Body of pancreas (tissue), 4 donors: ENCODE results near the gene TMEM72. TPM values are rescaled to one million over a fixed set of nuclear protein-coding genes. Genes with fewer than 3 reads are reported as not detected.

Source experiments
- ATAC-seq: fragments of 150-250 bp; one replicate; pipeline ENCODE4 v1.9.1; 2016
- DNase-seq, 4 donors: peaks; one replicate each; pipeline ENCODE4 v3.0.0-alpha.2; 2019
- H3K27ac ChIP-seq, 4 donors: fragments of 200-600 bp; sonication (generic); 1 replicate in 3 of 4; 2 replicates in 1 of 4; pipeline versions ENCODE4 v1.5.1 to v1.6.1; 2016 to 2019; ENCODE audit warnings: mild to moderate bottlenecking in 1 of 4, mixed read lengths in 1 of 4, moderate library complexity in 1 of 4
- H3K27me3 ChIP-seq, 2 donors: fragments of 200-600 bp; sonication (generic); one replicate each; pipeline ENCODE4 v1.6.0; 2016; ENCODE audit warnings: mild to moderate bottlenecking in 1 of 2
- H3K36me3 ChIP-seq, 2 donors: fragments of 200-600 bp; sonication (generic); replicated peaks in 1 of 2; 2 replicates each; pipeline ENCODE4 v1.5.1; 2016; ENCODE audit warnings: low read depth in 2 of 2; ENCODE audit not compliant: insufficient read depth in 1 of 2
- H3K4me1 ChIP-seq: fragments of 200-600 bp; sonication (generic); one replicate; pipeline ENCODE4 v1.6.0; 2016
- H3K4me3 ChIP-seq, 2 donors: fragments of 200-600 bp; sonication (generic); 1 replicate in 1 of 2; 2 replicates in 1 of 2; pipeline ENCODE4 v1.5.1; 2016 to 2019
- H3K9me3 ChIP-seq, 3 donors: fragments of 200-600 bp; sonication (generic); 1 replicate in 2 of 3; 2 replicates in 1 of 3; pipeline ENCODE4 v1.5.1; 2016
- CTCF ChIP-seq, 7 experiments: fragments of 450-650 bp in 4 of 7; fragments of 200-600 bp in 3 of 7; sonication (generic) in 3 of 7; IDR thresholded peaks; one replicate each; pipeline ENCODE4 v1.5.1; 2016 to 2019; ENCODE audit warnings: antibody characterized with exemption in 7 of 7
- POLR2A ChIP-seq, 3 donors: fragments of 450-650 bp; IDR thresholded peaks; one replicate each; pipeline ENCODE4 v1.6.1; 2016; ENCODE audit warnings: antibody characterized with exemption in 3 of 3, mild to moderate bottlenecking in 2 of 3
- WGBS, 2 donors: methylation state at CpG; one replicate each; pipeline ENCODE4 v1.1.5; 2017; 5-methylcytosine and 5-hydroxymethylcytosine counted together
- intact Hi-C: fragments of 100-400 bp; cut with DNase I; formaldehyde crosslinking; loops from one replicate; pipeline ENCODE4 v1.15.1; 2023
- total RNA-seq, 2 donors: library from RNA; depleted of rRNA; stranded (reverse); fragments of >200 nt; gene quantifications; one replicate each; pipeline ENCODE4 v1.1.0, GENCODE V29; 2016

The TMEM72 gene
- total RNA-seq, 2 donors from 2014 or later: 4.7 to 10.2 TPM

GRCh38 chr10:44980309-44981171, 69.4 kb downstream of the TMEM72 start:
- ATAC-seq (no peak), DNase-seq (peak in 2 of 4 donors; percentile 40)
- WGBS, 2 donors: 65 to 70% methylated on average over 14 of the region's 14 CpGs
- Histone ChIP-seq H3K36me3 (no peaks in the 10 kb centered on the region), H3K27me3 (no peaks in the 10 kb centered on the region), H3K27ac (peak overlapping the region; percentile 41 to 95 (median 91)), H3K9me3 (no peaks in the 10 kb centered on the region), H3K4me3 (no peak overlapping the region), H3K4me1 (peaks cover 85% of the 10 kb centered on the region)
- TF ChIP-seq CTCF (IDR thresholded peaks at IDR 0.05): no peak
- no peak for TF ChIP-seq POLR2A (IDR thresholded peaks at IDR 0.05)
- intact Hi-C loops: no loop called here

- Histone ChIP-seq H3K27me3 (no peaks in the 10 kb centered on the region), H3K9me3 (no peaks in the 10 kb centered on the region), H3K4me3 (no peak overlapping the region), H3K4me1 (peaks cover 81% of the 10 kb centered on the region), H3K27ac (peak overlapping the region; percentile 41 to 95 (median 91)), H3K36me3 (no peaks in the 10 kb centered on the region)
- WGBS, 2 donors: 45 to 51% methylated on average over 10 to 11 of the region's 11 CpGs
- TF ChIP-seq POLR2A (IDR thresholded peaks at IDR 0.05): no peak
- no peak for TF ChIP-seq CTCF (IDR thresholded peaks at IDR 0.05)
- intact Hi-C loops: no loop called here
- DNase-seq (peak; percentile 64 to 77 (median 76)), ATAC-seq (peak; percentile 51)
These were observed 70.3 kb downstream of the TMEM72 start for GRCh38 chr10:44981172-44982113.

- no peaks in the 10 kb centered on the region for H3K9me3 ChIP-seq
These were observed 71.0 kb downstream of the TMEM72 start for GRCh38 chr10:44982114-44982460.

GRCh38 chr10:44982496-44982895, 71.4 kb downstream of the TMEM72 start:
- Histone ChIP-seq H3K36me3 (no peaks in the 10 kb centered on the region), H3K4me1 (peaks cover 71% of the 10 kb centered on the region), H3K27me3 (no peaks in the 10 kb centered on the region), H3K9me3 (no peaks in the 10 kb centered on the region), H3K4me3 (no peak overlapping the region), H3K27ac (peak overlapping the region; percentile 41 to 95 (median 91))
- no peak for ATAC-seq
- intact Hi-C loops: no loop called here
- WGBS, 2 donors: 88 to 89% methylated on average over 7 to 8 of the region's 9 CpGs
- TF ChIP-seq CTCF (IDR thresholded peaks at IDR 0.05): no peak
- no peak for TF ChIP-seq POLR2A (IDR thresholded peaks at IDR 0.05)
- peak in 2 of 4 donors; percentile 1 to 15 for DNase-seq

More at GRCh38 chr10:44982114-44982460, 71.0 kb downstream of the TMEM72 start:
- 81% methylated on average over 8 of the region's 9 CpGs; no CpG with 5 or more reads in 1 of the 2 donors for WGBS, 2 donors
- H3K27ac ChIP-seq: peak overlapping the region; percentile 41 to 95 (median 91)
- no peaks in the 10 kb centered on the region for H3K36me3 ChIP-seq
- TF ChIP-seq CTCF (IDR thresholded peaks at IDR 0.05): no peak
- peak in 1 of 3 donors; percentile 6 for TF ChIP-seq POLR2A (IDR thresholded peaks at IDR 0.05)
- H3K4me1 ChIP-seq: peaks cover 75% of the 10 kb centered on the region
- intact Hi-C loops: no loop called here
- DNase-seq (peak in 2 of 4 donors; percentile 32 to 43), ATAC-seq (no peak)
- H3K27me3 ChIP-seq: no peaks in the 10 kb centered on the region
- H3K4me3 ChIP-seq: no peak overlapping the region
